ENCODE data around the gene WSCD2. TPM values are rescaled to one million over a fixed set of nuclear protein-coding genes. Genes with fewer than 3 reads are reported as not detected.

Gene WSCD2
- polyA plus RNA-seq, 1 donor (not counting 4 experiments of a cell fraction or from before 2014, with no cell fraction given): not detected

- dilution Hi-C loops (cut with MboI; ENCODE audit: extremely low pct_ligation_motif_present, low sequenced_read_pairs): no loop called here
- Histone ChIP-seq H3K27me3 (ENCODE audit: control insufficient read depth, extremely low read depth, insufficient read depth, low read length) (no peaks in the 10 kb centered on the region), H3K9ac (ENCODE audit: control insufficient read depth, extremely low read depth, insufficient read depth, low read length) (no peak overlapping the region)
Observed at GRCh38 chr12:108295641-108296040, 166.6 kb downstream of the WSCD2 start.

GRCh38 chr12:108296945-108297344 is 167.9 kb downstream of the WSCD2 start:
- H3K9me1 ChIP-seq (ENCODE audit: control insufficient read depth, extremely low read depth, insufficient read depth, low read length): no peaks in the 10 kb centered on the region
- no peak overlapping the region for H3K27ac ChIP-seq (ENCODE audit: control insufficient read depth, insufficient read depth, low read length)
- H3K9ac ChIP-seq (ENCODE audit: control insufficient read depth, extremely low read depth, insufficient read depth, low read length): no peak overlapping the region
- H4K20me1 ChIP-seq (ENCODE audit: control insufficient read depth, extremely low read depth, insufficient read depth, low read length): no peaks in the 10 kb centered on the region
- no peaks in the 10 kb centered on the region for H3K4me1 ChIP-seq (ENCODE audit: control insufficient read depth, extremely low read depth, insufficient read depth, low read length)
- no peak for FAIRE-seq
- no peak for DNase-seq (ENCODE audit: low read depth, low spot score)
- H3K9me3 ChIP-seq (ENCODE audit: control insufficient read depth, low read depth, low read length): no peaks in the 10 kb centered on the region
- H3K4me2 ChIP-seq (ENCODE audit: control insufficient read depth, extremely low read depth, insufficient read depth, low read depth, low read length): no peak overlapping the region
- no peak overlapping the region for H3K4me3 ChIP-seq (ENCODE audit: control insufficient read depth in 2 of 3, extremely low read depth in 1 of 3, insufficient read depth in 2 of 3, low read depth in 1 of 3, low read length in 3 of 3)
- H3K36me3 ChIP-seq (ENCODE audit: control insufficient read depth in 2 of 2, extremely low read depth in 1 of 2, insufficient read depth in 2 of 2, low read length in 2 of 2): no peaks in the 10 kb centered on the region
- H3K27me3 ChIP-seq (ENCODE audit: control insufficient read depth, extremely low read depth, insufficient read depth, low read length): no peaks in the 10 kb centered on the region
- dilution Hi-C loops (cut with MboI; ENCODE audit: extremely low pct_ligation_motif_present, low sequenced_read_pairs): no loop called here
- no peaks in the 10 kb centered on the region for H3K79me2 ChIP-seq (ENCODE audit: control insufficient read depth, insufficient read depth, low read length)
- TF ChIP-seq EZH2 (IDR thresholded peaks at IDR 0.05; ENCODE audit: low read length) (no peak), CTCF (optimal IDR thresholded peaks at IDR 0.05 in 1 of 3, IDR thresholded peaks at IDR 0.05 in 1 of 3, conservative IDR thresholded peaks at IDR 0.05 in 1 of 3; ENCODE audit: extremely low read depth in 1 of 3, insufficient read depth in 2 of 3, low read length in 3 of 3) (no peak)
- H2AFZ ChIP-seq (ENCODE audit: control insufficient read depth, low read length): no peak overlapping the region

More at GRCh38 chr12:108295641-108296040, 166.6 kb downstream of the WSCD2 start:
- H3K9me3 ChIP-seq (ENCODE audit: control insufficient read depth, low read depth, low read length): no peaks in the 10 kb centered on the region
- no peaks in the 10 kb centered on the region for H4K20me1 ChIP-seq (ENCODE audit: control insufficient read depth, extremely low read depth, insufficient read depth, low read length)
- H3K9me1 ChIP-seq (ENCODE audit: control insufficient read depth, extremely low read depth, insufficient read depth, low read length): no peaks in the 10 kb centered on the region
- H3K4me2 ChIP-seq (ENCODE audit: control insufficient read depth, extremely low read depth, insufficient read depth, low read depth, low read length): no peak overlapping the region
- no peak overlapping the region for H3K27ac ChIP-seq (ENCODE audit: control insufficient read depth, insufficient read depth, low read length)
- FAIRE-seq (no peak), DNase-seq (ENCODE audit: low read depth, low spot score) (no peak)
- H3K79me2 ChIP-seq (ENCODE audit: control insufficient read depth, insufficient read depth, low read length): no peaks in the 10 kb centered on the region
- no peaks in the 10 kb centered on the region for H3K4me1 ChIP-seq (ENCODE audit: control insufficient read depth, extremely low read depth, insufficient read depth, low read length)
- H3K36me3 ChIP-seq (ENCODE audit: control insufficient read depth in 2 of 2, extremely low read depth in 1 of 2, insufficient read depth in 2 of 2, low read length in 2 of 2): no peaks in the 10 kb centered on the region
- TF ChIP-seq EZH2 (IDR thresholded peaks at IDR 0.05; ENCODE audit: low read length) (no peak), CTCF (optimal IDR thresholded peaks at IDR 0.05 in 1 of 3, IDR thresholded peaks at IDR 0.05 in 1 of 3, conservative IDR thresholded peaks at IDR 0.05 in 1 of 3; ENCODE audit: extremely low read depth in 1 of 3, insufficient read depth in 2 of 3, low read length in 3 of 3) (no peak)
- no peak overlapping the region for H3K4me3 ChIP-seq (ENCODE audit: control insufficient read depth in 2 of 3, extremely low read depth in 1 of 3, insufficient read depth in 2 of 3, low read depth in 1 of 3, low read length in 3 of 3)
- no peak overlapping the region for H2AFZ ChIP-seq (ENCODE audit: control insufficient read depth, low read length)
